NCI-H146 treated with DMSO at 0.1 percent for 48 hours (cell line): Measurements from ENCODE around the gene GNAT2.

ENCODE experiments used
- DNase-seq: peaks from one replicate; lab custom pipeline; 2025; ENCODE audit not compliant: unreplicated experiment; lab: John Stamatoyannopoulos, UW

The GNAT2 gene

DNA sequence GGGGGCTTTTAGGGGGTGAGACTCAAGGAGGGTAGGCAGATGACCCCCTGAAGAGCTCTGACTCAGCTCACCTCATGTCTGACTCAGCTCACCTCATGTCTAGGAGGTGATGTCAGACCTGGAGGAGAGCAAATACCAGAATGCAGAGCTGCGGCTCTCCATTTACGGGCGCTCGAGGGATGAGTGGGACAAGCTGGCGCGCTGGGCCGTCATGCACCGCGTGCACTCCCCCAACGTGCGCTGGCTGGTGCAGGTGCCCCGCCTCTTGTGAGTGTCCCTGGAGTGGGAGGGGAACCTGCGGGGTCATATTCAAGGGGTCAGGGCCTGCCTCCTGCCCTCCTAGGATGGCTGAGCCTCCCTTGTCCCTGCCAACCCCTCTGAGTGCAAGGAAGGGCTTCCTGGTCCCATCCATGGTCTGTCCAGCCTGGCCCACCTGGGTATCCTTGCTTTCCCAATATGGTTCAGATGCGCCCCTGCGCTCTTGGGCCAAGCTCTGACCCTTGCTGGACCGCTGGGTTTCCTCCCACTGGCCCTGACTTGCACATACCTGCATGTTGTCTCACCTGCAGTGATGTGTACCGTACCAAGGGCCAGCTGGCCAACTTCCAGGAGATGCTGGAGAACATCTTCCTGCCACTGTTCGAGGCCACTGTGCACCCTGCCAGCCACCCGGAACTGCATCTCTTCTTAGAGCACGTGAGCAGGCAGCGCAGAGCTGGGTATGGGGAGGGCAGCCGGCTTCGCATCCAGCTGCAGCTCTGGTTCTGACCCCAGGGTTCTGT lies 9.3 kb upstream of the GNAT2 start:
- DNase-seq, result no peak

- DNase-seq, result no peak
Observed at GRCh38 chr1:109627692-109628399, 8.4 kb upstream of the GNAT2 start.

- no peak for DNase-seq
Observed at GRCh38 chr1:109626682-109627408, 7.4 kb upstream of the GNAT2 start.

DNA sequence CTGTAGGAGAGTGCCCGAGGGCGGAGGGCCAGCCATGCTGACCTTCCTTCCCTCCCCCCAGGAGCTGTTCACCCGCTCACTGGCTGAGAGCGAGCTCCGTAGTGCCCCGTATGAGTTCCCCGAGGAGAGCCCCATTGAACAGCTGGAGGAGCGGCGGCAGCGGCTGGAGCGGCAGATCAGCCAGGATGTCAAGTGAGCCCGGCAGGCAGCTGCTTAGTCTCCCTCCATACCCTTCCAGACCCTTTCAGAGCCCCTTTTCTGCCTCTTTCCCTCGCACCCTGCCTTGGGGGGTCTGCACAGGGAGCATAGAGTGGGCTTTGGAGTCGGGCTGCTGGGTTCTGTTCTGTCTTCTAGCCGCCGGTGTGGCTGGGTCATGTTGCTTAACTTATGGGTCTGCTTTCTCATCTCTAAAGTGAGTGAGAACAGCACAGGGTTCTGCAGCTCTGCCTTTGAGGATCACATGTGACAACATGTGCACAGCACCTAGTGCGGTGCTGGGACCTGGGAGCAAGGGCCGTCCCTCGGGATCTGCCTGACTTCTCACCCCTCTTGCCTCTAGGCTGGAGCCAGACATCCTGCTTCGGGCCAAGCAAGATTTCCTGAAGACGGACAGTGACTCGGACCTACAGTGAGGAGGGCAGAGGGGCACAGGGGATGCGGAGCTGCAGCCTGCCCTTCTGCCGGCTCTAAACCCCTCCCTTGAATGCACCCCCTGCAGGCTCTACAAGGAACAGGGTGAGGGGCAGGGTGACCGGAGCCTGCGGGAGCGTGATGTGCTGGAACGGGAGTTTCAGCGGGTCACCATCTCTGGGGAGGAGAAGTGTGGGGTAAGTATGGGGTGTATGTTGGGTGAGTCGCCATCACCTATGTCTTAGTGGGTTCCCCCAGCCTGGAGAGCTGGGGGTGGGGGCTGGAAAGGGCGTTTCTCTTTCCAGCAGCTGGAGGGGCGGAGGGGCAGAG lies 6.5 kb upstream of the GNAT2 start:
- no peak for DNase-seq

DNA sequence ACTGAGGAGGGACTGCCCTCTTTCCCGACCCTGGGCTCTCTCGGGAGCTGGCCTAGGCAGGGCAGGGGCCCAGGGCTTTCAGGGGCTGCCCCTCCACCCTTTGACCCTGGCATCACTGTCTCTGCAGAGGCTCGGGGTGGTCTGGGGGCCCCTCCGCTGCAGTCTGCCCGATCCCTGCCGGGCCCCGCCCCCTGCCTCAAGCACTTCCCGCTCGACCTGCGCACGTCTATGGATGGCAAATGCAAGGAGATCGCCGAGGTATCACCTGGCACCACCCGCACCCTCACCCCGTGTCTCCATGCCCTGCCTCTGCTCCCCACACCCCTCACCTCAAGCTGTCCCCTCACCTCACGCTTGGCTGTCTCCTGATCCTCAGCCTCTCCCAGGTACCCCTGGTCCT lies 5.8 kb upstream of the GNAT2 start:
- DNase-seq, result no peak

- DNase-seq, result no peak
Observed at GRCh38 chr1:109624201-109625010, 5.0 kb upstream of the GNAT2 start.

- no peak for DNase-seq
Observed at GRCh38 chr1:109623601-109624161, 4.3 kb upstream of the GNAT2 start.

DNA sequence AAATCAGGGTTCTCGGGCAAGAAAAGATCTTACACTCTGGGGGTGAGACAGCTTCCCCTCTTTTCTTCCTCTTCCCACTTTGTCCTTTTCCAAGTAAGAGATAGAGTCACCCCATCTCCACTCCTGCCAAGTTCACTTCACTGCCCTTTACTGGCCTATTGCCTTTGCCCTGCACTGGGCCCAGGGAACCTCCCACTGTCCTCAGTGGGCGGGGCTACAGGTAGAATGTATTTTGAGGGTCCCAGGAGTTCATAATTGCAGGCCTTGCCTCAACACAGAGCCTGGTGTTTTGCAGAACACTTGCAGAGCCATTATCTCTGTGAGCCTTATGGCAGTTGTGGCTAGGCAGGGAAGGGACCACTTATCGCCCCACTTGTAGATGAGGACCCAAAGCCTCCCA lies 3.5 kb upstream of the GNAT2 start:
- DNase-seq, result no peak

- DNase-seq, result no peak
Observed at GRCh38 chr1:109622137-109622892, 2.9 kb upstream of the GNAT2 start.

DNA sequence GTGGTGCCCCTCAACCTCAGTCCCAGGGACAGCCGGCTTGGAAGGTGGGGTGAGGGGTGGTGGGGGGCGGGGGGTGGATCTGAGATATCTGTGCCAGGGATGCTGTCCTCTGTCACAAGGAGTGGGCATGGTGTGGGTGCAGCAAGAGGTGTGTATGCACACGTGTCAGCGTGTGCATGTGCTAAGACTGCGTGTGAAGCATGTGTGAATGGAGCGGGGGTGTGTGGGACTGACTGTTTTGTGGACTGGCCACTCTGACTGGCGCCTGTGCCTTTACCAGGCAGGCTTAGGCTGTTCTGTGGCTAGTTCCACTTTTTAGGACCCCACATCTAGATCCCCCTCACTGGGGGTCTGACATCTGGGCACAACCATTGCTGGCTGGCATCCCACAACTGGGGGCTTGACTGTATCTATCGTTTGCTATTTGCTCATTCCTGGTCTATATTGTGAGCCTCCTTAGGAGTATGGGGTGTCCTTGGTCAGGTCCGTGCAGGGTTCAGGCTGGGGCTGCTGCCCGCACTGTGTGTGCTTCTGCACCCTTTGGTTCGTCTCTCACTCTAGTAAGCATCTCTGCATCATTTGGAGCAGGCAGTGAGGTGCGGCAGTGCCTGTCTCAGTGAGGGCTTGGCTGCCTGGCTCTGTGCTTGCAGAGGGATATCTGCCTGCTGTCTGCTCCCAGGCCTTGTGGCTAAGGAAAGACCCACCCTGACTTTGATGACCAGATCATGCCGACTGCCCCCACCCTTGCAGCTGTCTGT lies 2.1 kb upstream of the GNAT2 start:
- DNase-seq, result no peak

- DNase-seq, result peak; percentile 82
Observed at GRCh38 chr1:109620841-109621286, 1.4 kb upstream of the GNAT2 start.

DNA sequence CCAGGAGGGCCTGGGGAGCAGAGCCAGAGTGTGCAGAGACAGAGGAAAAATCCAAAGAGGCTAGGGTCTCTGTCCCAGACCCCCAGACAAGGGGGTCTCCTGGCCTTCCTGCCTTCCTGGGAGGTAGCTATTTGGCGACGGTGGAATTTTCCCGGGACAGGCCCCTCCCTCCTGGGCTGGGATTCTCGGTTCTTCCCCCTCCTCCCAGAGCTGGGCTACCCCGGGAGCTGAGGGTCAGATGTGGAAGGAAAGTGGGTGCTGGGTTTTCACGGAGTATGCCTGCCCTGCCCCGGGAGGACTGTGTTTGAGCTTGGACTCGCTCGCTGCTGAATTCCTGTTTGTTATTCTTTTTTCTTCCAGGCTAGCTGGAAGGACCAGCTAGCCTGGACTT lies 980 bp upstream of the GNAT2 start:
- no peak for DNase-seq

GRCh38 chr1:109618661-109619575 lies 498 bp downstream of the GNAT2 start:
- peak; percentile 38 for DNase-seq

GRCh38 chr1:109617291-109617801 lies 2.1 kb downstream of the GNAT2 start:
- DNase-seq, result no peak

DNA sequence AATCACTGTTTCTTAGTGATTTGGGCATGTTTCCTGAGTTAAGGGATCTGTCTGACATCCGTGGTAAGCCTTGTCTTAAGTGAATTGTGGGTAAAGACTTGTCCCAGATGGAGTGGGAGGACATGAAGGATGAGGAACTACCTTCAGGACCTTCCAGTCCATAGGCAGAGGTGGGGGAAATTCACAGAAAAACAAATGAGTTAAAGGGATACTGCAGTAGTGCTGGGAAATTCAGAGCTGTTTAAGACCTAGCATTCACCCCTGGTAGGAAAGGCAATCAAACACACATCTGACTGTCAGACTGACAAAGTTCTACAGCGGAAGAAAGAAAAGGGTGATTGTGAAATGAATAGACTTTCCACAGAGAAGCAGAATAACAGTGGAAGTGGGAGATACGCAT lies 3.0 kb downstream of the GNAT2 start:
- DNase-seq, result no peak

DNA sequence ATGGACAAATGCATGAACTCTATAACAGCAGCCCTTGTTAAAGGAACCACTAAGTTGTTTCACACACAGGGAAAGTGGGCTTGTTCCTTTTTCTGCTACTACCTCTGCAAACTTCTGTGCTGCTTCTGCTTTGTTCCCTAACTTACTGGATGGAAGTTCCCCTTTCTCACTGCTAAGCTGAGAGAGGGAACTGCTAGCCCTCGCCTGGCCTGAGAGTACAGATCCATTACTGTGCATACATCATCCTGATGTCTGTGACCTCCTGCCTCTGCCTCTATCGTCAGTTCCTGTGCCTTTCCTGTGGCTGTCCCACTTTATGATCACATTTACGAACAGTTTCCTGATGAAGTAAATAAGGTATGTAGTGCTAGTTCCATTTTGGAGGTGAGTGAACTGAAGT lies 3.5 kb downstream of the GNAT2 start:
- no peak for DNase-seq
